Tibial artery (tissue), 4 donors: ENCODE measurements around the gene PTP4A2.

Source experiments
- DNase-seq, 2 donors: peaks; one replicate each; pipeline ENCODE4 v3.0.0-alpha.2; 2019
- H3K27ac ChIP-seq, 2 donors: fragments of 200-600 bp; sonication (generic) in 1 of 2; 1 replicate in 1 of 2; 2 replicates in 1 of 2; pipeline ENCODE4 v1.5.1; 2018 to 2019; ENCODE audit warnings: mild to moderate bottlenecking in 1 of 2
- H3K27me3 ChIP-seq, 2 donors: fragments of 200-600 bp; sonication (generic) in 1 of 2; one replicate each; pipeline versions ENCODE4 v1.5.1 to v1.6.0; 2016 to 2019
- H3K36me3 ChIP-seq, 3 donors: fragments of 200-600 bp; sonication (generic) in 2 of 3; one replicate each; pipeline ENCODE4 v1.5.1; 2016 to 2019; ENCODE audit warnings: mild to moderate bottlenecking in 2 of 3
- H3K4me1 ChIP-seq, 4 donors: fragments of 200-600 bp; sonication (generic) in 2 of 4; 1 replicate in 3 of 4; 2 replicates in 1 of 4; pipeline ENCODE4 v1.5.1; 2016 to 2019
- H3K4me3 ChIP-seq, 2 donors: fragments of 200-600 bp; sonication (generic) in 1 of 2; 1 replicate in 1 of 2; 2 replicates in 1 of 2; pipeline ENCODE4 v1.5.1; 2018 to 2019; ENCODE audit warnings: mild to moderate bottlenecking in 2 of 2
- H3K9me3 ChIP-seq, 3 donors: fragments of 200-600 bp; sonication (generic) in 1 of 3; one replicate each; pipeline ENCODE4 v1.5.1; 2016 to 2019
- CTCF ChIP-seq, 2 experiments: fragments of 200-600 bp in 1 of 2; fragments of 450-650 bp in 1 of 2; IDR thresholded peaks; one replicate each; pipeline ENCODE4 v1.5.1; 2017 to 2019; ENCODE audit warnings: antibody characterized with exemption in 2 of 2, mild to moderate bottlenecking in 1 of 2, moderate library complexity in 1 of 2
- intact Hi-C: fragments of 100-400 bp; cut with DNase I; formaldehyde crosslinking; loops from one replicate; pipeline ENCODE4 v1.15.0; 2023; ENCODE audit warnings: low total_unique reads

PTP4A2 gene

GRCh38 chr1:31905681-31906080 is 32.5 kb downstream of the PTP4A2 start:
- no peaks in the 10 kb centered on the region for H3K4me1 ChIP-seq
- H3K27ac ChIP-seq: no peak overlapping the region
- intact Hi-C loops: no loop called here
- no peaks in the 10 kb centered on the region for H3K9me3 ChIP-seq
- no peak for TF ChIP-seq CTCF (IDR thresholded peaks at IDR 0.05)
- peaks cover 38 to 51% (median 49%) of the 10 kb centered on the region in 3 donors for H3K36me3 ChIP-seq
- DNase-seq: no peak
- no peak overlapping the region for H3K4me3 ChIP-seq
- H3K27me3 ChIP-seq: no peaks in the 10 kb centered on the region

DNA sequence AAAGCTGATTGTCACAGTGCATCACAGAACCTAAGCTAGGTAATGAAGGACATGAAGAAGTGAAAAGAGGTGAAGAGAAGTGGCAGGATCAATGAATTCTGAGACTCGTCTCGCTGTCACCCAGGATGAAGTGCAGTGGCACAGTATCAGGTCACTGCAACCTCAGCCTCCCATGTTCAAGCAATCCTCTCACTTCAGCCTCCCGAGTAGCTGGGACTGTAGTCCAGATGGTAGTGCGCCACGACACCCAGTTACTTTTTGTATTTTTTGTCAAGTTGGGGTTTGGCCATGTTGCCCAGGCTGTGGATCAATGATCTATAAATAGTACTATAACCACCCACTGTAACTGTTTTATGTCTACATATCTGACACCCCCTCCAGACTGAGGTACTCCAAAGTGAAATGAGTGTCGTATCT is 33.1 kb downstream of the PTP4A2 start:
- Histone ChIP-seq H3K27ac (no peak overlapping the region), H3K36me3 (peaks cover 38 to 49% (median 48%) of the 10 kb centered on the region in 3 donors), H3K9me3 (no peaks in the 10 kb centered on the region), H3K27me3 (no peaks in the 10 kb centered on the region), H3K4me1 (no peaks in the 10 kb centered on the region), H3K4me3 (no peak overlapping the region)
- intact Hi-C loops: no loop called here
- no peak for TF ChIP-seq CTCF (IDR thresholded peaks at IDR 0.05)
- DNase-seq: no peak

DNA sequence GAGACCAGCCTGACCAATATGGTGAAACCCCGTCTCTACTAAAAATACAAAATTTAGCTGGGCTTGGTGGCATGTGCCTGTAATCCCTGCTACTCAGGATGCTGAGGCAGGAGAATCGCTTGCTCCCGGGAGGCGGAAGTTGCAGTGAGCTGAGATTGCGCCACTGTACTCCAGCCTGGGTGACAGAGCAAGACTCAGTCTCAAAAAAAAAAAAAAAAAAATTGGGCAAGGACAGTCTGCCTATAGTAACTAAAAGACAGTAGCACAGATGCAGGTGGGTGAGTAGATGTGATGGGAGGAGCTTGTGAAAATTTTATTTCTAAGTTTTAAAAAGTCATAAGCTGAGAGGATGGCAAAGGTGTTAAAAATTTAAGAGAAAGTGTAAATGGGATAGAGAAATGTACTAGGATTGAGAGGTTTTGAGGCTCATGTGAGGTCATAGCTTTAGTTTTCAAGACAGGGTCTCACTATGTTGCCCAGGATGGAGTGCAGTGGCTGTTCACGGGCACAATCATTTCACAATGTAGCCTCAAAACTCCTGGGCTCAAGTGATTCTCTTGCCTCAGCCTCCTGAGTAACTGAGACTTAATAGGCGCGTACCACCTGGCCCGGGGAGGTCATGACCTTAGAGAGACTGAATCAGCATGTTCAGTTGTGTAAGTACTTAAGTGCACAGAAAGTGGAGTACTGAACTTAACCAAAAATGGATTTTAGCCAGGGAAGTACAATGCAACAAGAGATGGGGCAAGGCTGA is 33.7 kb downstream of the PTP4A2 start:
- no peak overlapping the region for H3K4me3 ChIP-seq
- H3K27ac ChIP-seq: no peak overlapping the region
- intact Hi-C loops: no loop called here
- H3K36me3 ChIP-seq: peaks cover 35 to 45% (median 42%) of the 10 kb centered on the region in 3 donors
- peak in 1 of 2 donors; percentile 52 for DNase-seq
- TF ChIP-seq CTCF (IDR thresholded peaks at IDR 0.05): no peak
- H3K27me3 ChIP-seq: no peaks in the 10 kb centered on the region
- H3K9me3 ChIP-seq: no peaks in the 10 kb centered on the region
- H3K4me1 ChIP-seq: no peaks in the 10 kb centered on the region

- DNase-seq: no peak
- Histone ChIP-seq H3K4me3 (no peak overlapping the region), H3K4me1 (peaks cover 0 to 5% (median 0%) of the 10 kb centered on the region in 4 donors), H3K36me3 (peaks cover 18 to 26% (median 25%) of the 10 kb centered on the region in 3 donors), H3K27me3 (no peaks in the 10 kb centered on the region), H3K9me3 (no peaks in the 10 kb centered on the region), H3K27ac (no peak overlapping the region)
- TF ChIP-seq CTCF (IDR thresholded peaks at IDR 0.05): no peak
- intact Hi-C loops: no loop called here
Measured at GRCh38 chr1:31902510-31902860, 35.7 kb downstream of the PTP4A2 start.

DNA sequence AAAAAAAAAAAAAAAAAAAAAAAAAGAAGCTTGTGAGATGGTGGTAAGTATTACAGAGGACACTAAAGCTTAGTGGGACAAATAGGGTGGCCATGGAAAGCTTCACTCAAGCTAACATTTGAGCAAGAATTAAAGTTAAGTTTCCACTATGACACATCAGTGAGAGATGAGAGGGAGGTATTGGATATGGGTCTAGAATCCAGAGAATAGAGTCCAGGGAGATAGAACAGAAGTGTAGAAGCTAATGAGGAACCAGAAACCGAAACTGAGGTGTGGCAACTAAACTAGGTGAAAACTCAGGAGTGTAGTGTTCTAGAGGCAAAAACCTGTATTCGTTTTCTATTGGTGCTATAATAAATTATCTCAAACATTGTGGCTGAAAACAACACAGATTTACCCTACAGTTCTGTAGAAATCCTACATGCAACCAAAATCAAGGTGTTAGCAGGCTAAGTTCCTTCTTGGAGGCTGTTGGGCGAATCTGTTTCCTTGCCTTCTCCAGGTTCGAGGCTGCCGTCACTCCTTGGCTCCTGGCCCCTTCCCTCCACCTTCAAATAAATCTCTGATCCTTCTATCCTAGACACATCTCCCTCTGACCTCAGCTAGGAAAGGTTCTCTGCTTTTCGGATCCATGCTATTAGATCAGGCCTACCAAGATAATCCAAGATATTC is 36.2 kb downstream of the PTP4A2 start:
- H3K4me3 ChIP-seq: no peak overlapping the region
- H3K27ac ChIP-seq: no peak overlapping the region
- no peaks in the 10 kb centered on the region for H3K27me3 ChIP-seq
- no peak for TF ChIP-seq CTCF (IDR thresholded peaks at IDR 0.05)
- H3K36me3 ChIP-seq: peaks cover 13 to 21% (median 20%) of the 10 kb centered on the region in 3 donors
- peaks cover 0 to 10% (median 0%) of the 10 kb centered on the region in 4 donors for H3K4me1 ChIP-seq
- no peaks in the 10 kb centered on the region for H3K9me3 ChIP-seq
- no peak for DNase-seq
- intact Hi-C loops: no loop called here
